ENCODE measurements around the gene WDFY2.
"Not testable (repeated sequence)": the region's sequence is repeated elsewhere in the genome, so short reads cannot be mapped to it uniquely, and the experiment has no call there.

Gene WDFY2

DNA sequence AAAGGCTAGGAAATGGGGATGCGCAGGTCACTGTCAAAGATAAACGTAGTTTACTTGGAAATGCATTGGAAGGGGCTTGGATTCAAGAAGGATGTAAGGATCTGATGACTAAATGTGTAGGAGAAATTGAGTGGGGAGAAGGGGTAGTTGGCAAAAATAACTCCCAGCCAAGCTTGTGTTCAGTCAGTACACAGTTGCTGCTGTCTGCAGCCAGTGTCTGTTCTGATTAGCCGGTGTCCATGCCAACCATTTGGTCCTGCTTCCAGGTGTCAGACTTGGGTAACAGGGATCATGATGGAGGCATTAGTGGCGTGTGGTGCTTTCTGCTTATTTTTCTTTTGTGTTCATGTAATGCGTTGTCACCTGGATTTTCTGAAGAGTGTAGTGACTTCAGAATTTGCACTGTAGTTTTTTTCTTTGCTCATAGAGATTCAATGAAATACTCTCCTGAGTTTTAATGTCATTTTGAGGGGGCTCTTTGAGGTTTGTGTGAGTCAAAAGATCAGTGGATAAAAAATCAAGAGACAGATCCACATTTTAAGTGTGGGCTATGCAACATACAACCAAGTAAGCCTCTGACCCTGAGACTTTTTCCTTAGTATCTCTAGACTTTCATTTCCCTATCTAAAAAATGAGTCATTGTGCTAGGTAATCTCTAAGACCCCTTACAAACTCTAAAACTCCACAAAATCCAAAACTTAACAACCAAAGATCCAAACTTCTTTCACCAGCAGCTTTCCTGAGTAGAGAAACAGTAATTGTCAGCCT, 103.9 kb downstream of the WDFY2 start:
- DNase-seq, result no peak
- Histone ChIP-seq H3K36me3 (replicated peaks) (no peaks in the 10 kb centered on the region), H3K27me3 (replicated peaks) (no peaks in the 10 kb centered on the region), H3K4me3 (ENCODE audit: low read depth, low read length) (no peak overlapping the region), H3K27ac (no peak overlapping the region)
- no peak for TF ChIP-seq CTCF (IDR thresholded peaks at IDR 0.05; ENCODE audit: low read depth, low read length, missing control alignments)
- in situ Hi-C loops (cut with HindIII; ENCODE audit: low pct_ligation_motif_present, low sequenced_read_pairs), result no loop called here

DNA sequence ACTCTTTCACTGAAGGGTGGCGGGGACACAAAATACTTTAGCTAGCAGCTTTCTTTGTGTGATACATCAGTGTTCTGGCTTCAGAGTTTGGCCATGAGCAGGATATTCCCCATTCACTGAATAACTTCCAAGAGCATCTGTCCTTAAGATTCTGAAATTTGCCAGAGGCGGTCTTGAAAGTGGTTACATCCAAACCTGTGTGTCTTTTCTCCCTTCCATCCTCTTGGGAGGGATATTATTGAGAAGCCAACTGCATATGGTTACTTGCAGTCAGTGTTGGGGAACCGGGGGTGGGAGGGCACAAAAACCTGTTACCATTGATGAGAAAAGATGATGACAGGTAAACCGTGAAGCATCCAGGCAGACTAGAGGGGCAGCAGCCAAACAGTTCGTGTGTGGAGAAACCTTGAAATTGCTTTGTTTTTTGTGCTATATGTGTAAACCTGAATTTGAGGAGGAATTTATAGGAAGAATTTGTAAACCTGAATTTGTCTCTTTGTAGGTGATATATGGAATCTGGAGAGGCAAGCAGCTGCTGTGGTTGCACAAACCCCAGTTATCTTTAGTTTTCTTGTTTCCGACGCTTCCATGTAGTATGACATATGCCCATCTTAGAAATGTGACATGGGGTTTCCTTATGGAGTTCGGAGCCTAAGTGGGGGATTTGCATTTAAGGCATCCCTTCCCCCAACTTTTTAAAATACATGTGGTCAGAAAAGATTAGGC, 104.8 kb downstream of the WDFY2 start:
- no peak overlapping the region for H3K4me3 ChIP-seq (ENCODE audit: low read depth, low read length)
- no peaks in the 10 kb centered on the region for H3K27me3 ChIP-seq (replicated peaks)
- H3K36me3 ChIP-seq (replicated peaks), result no peaks in the 10 kb centered on the region
- no peak for DNase-seq
- TF ChIP-seq CTCF (IDR thresholded peaks at IDR 0.05; ENCODE audit: low read depth, low read length, missing control alignments), result no peak
- H3K27ac ChIP-seq, result no peak overlapping the region
- in situ Hi-C loops (cut with HindIII; ENCODE audit: low pct_ligation_motif_present, low sequenced_read_pairs), result no loop called here

DNA sequence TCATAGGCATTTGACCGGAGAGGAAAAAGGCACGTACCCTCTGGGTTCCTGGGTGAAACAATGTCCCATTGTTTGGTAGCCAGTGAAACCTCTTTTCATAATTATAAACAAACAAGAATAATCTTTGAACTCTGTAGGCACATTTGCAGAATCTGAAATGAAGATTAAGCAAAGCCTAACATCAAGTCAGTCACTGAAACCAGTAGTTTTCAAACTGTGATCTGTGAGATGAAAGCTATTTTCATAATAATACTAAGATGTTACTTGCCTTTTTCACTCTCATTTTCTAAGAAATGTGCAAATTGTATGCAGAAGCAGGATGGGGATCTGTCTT, 105.4 kb downstream of the WDFY2 start:
- in situ Hi-C loops (cut with HindIII; ENCODE audit: low pct_ligation_motif_present, low sequenced_read_pairs), result no loop called here
- no peak for TF ChIP-seq CTCF (IDR thresholded peaks at IDR 0.05; ENCODE audit: low read depth, low read length, missing control alignments)
- Histone ChIP-seq H3K4me3 (ENCODE audit: low read depth, low read length) (no peak overlapping the region), H3K27ac (no peak overlapping the region), H3K36me3 (replicated peaks) (no peaks in the 10 kb centered on the region), H3K27me3 (replicated peaks) (no peaks in the 10 kb centered on the region)
- no peak for DNase-seq

DNA sequence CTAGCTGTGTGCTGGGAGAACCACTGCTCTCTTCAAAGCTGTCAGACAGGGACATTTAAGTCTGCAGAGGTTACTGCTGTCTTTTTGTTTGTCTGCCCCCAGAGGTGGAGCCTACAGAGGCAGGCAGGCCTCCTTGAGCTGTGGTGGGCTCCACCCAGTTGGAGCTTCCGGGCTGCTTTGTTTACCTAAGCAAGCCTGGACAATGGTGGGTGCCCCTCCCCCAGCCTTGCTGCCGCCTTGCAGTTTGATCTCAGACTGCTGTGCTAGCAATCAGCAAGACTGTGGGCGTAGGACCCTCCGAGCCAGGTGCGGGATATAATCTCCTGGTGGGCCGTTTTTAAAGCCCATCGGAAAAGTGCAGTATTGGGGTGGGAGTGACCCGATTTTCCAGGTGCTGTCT, 111.4 kb downstream of the WDFY2 start:
- H3K27me3 ChIP-seq (replicated peaks); H3K4me3 ChIP-seq (ENCODE audit: low read depth, low read length); H3K36me3 ChIP-seq (replicated peaks); in situ Hi-C loops (cut with HindIII; ENCODE audit: low pct_ligation_motif_present, low sequenced_read_pairs); DNase-seq; H3K27ac ChIP-seq: not testable (repeated sequence)

- no peak for TF ChIP-seq CTCF (IDR thresholded peaks at IDR 0.05; ENCODE audit: low read depth, low read length, missing control alignments)
- peak; percentile 67 for DNase-seq
- Histone ChIP-seq H3K36me3 (replicated peaks) (no peaks in the 10 kb centered on the region), H3K27ac (no peak overlapping the region), H3K4me3 (ENCODE audit: low read depth, low read length) (no peak overlapping the region), H3K27me3 (replicated peaks) (no peaks in the 10 kb centered on the region)
- in situ Hi-C loops (cut with HindIII; ENCODE audit: low pct_ligation_motif_present, low sequenced_read_pairs), result no loop called here
These were observed 112.9 kb downstream of the WDFY2 start for GRCh38 chr13:51697181-51697580.

GRCh38 chr13:51697855-51698254, 113.6 kb downstream of the WDFY2 start:
- DNase-seq, result no peak
- Histone ChIP-seq H3K36me3 (replicated peaks) (no peaks in the 10 kb centered on the region), H3K4me3 (ENCODE audit: low read depth, low read length) (no peak overlapping the region), H3K27ac (no peak overlapping the region), H3K27me3 (replicated peaks) (no peaks in the 10 kb centered on the region)
- no peak for TF ChIP-seq CTCF (IDR thresholded peaks at IDR 0.05; ENCODE audit: low read depth, low read length, missing control alignments)
- in situ Hi-C loops (cut with HindIII; ENCODE audit: low pct_ligation_motif_present, low sequenced_read_pairs), result no loop called here
